Endothelial cell of umbilical vein (primary cell): ENCODE results near the gene PREP.
"Not testable (repeated sequence)": the region's sequence is repeated elsewhere in the genome, so short reads cannot be mapped to it uniquely, and the experiment has no call there.

Experiments used
- EZH2 ChIP-seq: IDR thresholded peaks from 2 replicates; pipeline ENCODE4 v1.6.1; 2012; ENCODE audit warnings: borderline replicate concordance, low read depth, mild to moderate bottlenecking, moderate library complexity, low read length, inconsistent platforms; ENCODE audit not compliant: severe bottlenecking
- FOS ChIP-seq: IDR thresholded peaks from 2 replicates; pipeline ENCODE4 v1.6.1; 2011; ENCODE audit warnings: mild to moderate bottlenecking, low read length, moderate library complexity, borderline replicate concordance; ENCODE audit not compliant: insufficient read depth
- GATA2 ChIP-seq: IDR thresholded peaks from 2 replicates; pipeline ENCODE4 v1.7.0; 2011; ENCODE audit warnings: low read depth, mild to moderate bottlenecking, moderate library complexity, mixed read lengths, low read length; ENCODE audit not compliant: insufficient read length, insufficient read depth
- TF ChIP-seq, protein P1 (sequence below): IDR thresholded peaks from 2 replicates; pipeline ENCODE4 v1.6.1; 2011; ENCODE audit not compliant: insufficient read depth, insufficient read length
- TF ChIP-seq, protein P2 (sequence below), 2 donors: IDR thresholded peaks; 1 replicate in 1 of 2; 2 replicates in 1 of 2; pipeline ENCODE4 v1.5.1; 2011; ENCODE audit warnings: low read length in 2 of 2, mild to moderate bottlenecking in 2 of 2, moderate library complexity in 2 of 2, control low read depth in 1 of 2, inconsistent platforms in 1 of 2, low read depth in 1 of 2; ENCODE audit not compliant: insufficient read depth in 1 of 2; ENCODE audit errors: extremely low read depth in 1 of 2

DNA sequence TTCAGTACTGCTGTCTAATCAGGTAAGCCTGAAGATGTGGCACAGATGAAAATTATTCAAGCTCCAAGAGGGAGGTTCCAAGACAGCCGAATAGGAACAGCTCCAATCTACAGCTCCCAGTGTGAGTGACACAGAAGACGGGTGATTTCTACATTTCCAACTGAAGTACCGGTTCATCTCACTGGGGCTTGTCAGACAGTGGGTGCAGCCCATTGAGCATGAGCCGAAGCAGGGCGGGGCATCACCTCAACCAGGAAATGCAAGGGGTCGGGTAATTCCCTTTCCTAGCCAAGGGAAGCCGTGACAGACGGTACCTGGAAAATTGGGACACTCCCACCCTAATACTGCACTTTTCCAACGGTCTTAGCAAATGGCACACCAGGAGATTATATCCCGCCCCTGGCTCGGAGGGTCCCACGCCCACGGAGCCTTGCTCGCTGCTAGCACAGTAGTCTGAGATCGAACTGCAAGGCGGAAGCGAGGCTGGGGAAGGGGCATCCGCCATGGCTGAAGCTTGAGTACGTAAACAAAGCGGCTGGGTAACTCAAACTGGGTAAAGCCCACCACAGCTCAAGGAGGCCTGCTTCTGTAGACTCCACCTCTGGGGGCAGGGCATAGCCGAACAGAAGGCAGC, 64.4 kb downstream of the PREP start:
- TF ChIP-seq FOS, GATA2, EZH2: not testable (repeated sequence)
- TF ChIP-seq, protein P1, sequence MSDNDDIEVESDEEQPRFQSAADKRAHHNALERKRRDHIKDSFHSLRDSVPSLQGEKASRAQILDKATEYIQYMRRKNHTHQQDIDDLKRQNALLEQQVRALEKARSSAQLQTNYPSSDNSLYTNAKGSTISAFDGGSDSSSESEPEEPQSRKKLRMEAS, result not testable (repeated sequence)
- TF ChIP-seq, protein P2, sequence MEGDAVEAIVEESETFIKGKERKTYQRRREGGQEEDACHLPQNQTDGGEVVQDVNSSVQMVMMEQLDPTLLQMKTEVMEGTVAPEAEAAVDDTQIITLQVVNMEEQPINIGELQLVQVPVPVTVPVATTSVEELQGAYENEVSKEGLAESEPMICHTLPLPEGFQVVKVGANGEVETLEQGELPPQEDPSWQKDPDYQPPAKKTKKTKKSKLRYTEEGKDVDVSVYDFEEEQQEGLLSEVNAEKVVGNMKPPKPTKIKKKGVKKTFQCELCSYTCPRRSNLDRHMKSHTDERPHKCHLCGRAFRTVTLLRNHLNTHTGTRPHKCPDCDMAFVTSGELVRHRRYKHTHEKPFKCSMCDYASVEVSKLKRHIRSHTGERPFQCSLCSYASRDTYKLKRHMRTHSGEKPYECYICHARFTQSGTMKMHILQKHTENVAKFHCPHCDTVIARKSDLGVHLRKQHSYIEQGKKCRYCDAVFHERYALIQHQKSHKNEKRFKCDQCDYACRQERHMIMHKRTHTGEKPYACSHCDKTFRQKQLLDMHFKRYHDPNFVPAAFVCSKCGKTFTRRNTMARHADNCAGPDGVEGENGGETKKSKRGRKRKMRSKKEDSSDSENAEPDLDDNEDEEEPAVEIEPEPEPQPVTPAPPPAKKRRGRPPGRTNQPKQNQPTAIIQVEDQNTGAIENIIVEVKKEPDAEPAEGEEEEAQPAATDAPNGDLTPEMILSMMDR (IDR thresholded peaks at IDR 0.05; ENCODE audit: extremely low read depth in 1 of 2, insufficient read depth in 1 of 2, low read depth in 1 of 2, low read length in 2 of 2), result not testable (repeated sequence)
